Measurements from ENCODE around the gene SLC28A2.
"Not testable (repeated sequence)": the region's sequence is repeated elsewhere in the genome, so short reads cannot be mapped to it uniquely, and the experiment has no call there.

DNA sequence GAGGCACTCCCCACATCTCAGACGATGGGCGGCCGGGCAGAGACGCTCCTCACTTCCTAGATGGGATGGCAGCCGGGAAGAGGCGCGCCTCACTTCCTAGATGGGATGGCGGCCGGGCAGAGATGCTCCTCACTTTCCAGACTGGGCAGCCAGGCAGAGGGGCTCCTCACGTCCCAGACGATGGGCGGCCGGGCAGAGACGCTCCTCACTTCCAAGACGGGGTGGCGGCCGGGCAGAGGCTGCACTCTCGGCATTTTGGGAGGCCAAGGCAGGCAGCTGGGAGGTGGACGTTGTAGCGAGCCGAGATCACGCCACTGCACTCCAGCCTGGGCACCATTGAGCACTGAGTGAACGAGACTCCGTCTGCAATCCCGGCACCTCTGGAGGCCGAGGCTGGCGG is 41.3 kb downstream of the SLC28A2 start:
- TF ChIP-seq, protein P1, sequence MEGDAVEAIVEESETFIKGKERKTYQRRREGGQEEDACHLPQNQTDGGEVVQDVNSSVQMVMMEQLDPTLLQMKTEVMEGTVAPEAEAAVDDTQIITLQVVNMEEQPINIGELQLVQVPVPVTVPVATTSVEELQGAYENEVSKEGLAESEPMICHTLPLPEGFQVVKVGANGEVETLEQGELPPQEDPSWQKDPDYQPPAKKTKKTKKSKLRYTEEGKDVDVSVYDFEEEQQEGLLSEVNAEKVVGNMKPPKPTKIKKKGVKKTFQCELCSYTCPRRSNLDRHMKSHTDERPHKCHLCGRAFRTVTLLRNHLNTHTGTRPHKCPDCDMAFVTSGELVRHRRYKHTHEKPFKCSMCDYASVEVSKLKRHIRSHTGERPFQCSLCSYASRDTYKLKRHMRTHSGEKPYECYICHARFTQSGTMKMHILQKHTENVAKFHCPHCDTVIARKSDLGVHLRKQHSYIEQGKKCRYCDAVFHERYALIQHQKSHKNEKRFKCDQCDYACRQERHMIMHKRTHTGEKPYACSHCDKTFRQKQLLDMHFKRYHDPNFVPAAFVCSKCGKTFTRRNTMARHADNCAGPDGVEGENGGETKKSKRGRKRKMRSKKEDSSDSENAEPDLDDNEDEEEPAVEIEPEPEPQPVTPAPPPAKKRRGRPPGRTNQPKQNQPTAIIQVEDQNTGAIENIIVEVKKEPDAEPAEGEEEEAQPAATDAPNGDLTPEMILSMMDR (IDR thresholded peaks at IDR 0.05; ENCODE audit: low read length): not testable (repeated sequence)
- not testable (repeated sequence) for TF ChIP-seq EZH2phosphoT487 (IDR thresholded peaks at IDR 0.05; ENCODE audit: low read length)

Data from MM.1S (cell line).